Stimulated activated naive B cell treated with anti-CD40 and anti-IgM and Interleukin-4, amounts not matched to agents 10 μg/mL and 1 μg/mL and 100 μg/mL, for 72 hours (primary cell): ENCODE results near the gene DSG4.

Experiments used
- ATAC-seq, 2 donors: fragments of 150-1000 bp; cut with Tn5 transposase; replicated peaks; 2 replicates each; pipeline ENCODE4 v1.10.0; 2021; ENCODE audit warnings: moderate library complexity in 1 of 2
- DNase-seq: peaks from one replicate; pipeline ENCODE4 v3.0.0; 2021
- H3K27ac Mint-ChIP-seq: one replicate; pipeline ENCODE4 v1.8.0; 2022; ENCODE audit warnings: mild to moderate bottlenecking, mixed read lengths
- H3K27me3 Mint-ChIP-seq, 2 donors: one replicate each; pipeline ENCODE4 v1.8.0; 2022; ENCODE audit warnings: mixed read lengths in 2 of 2
- H3K36me3 Mint-ChIP-seq, 2 donors: one replicate each; pipeline ENCODE4 v1.8.0; 2022; ENCODE audit warnings: mixed read lengths in 2 of 2, mild to moderate bottlenecking in 1 of 2
- H3K4me1 Mint-ChIP-seq, 2 donors: one replicate each; pipeline ENCODE4 v1.8.0; 2022; ENCODE audit warnings: mixed read lengths in 2 of 2, mild to moderate bottlenecking in 1 of 2
- H3K4me3 Mint-ChIP-seq, 2 donors: one replicate each; pipeline ENCODE4 v1.8.0; 2022; ENCODE audit warnings: mild to moderate bottlenecking in 2 of 2, mixed read lengths in 2 of 2, moderate library complexity in 1 of 2
- H3K9me3 Mint-ChIP-seq, 2 donors: one replicate each; pipeline ENCODE4 v1.8.0; 2022; ENCODE audit warnings: mixed read lengths in 2 of 2, mild to moderate bottlenecking in 1 of 2

Gene DSG4

GRCh38 chr18:31424383-31424988 lies 47.9 kb downstream of the DSG4 start:
- Mint-ChIP-seq H3K9me3 (peaks cover 2 to 4% of the 10 kb centered on the region in 2 donors), H3K4me3 (no peak overlapping the region), H3K27me3 (peaks cover 5% of the 10 kb centered on the region in 2 donors), H3K36me3 (no peaks in the 10 kb centered on the region), H3K27ac (no peak overlapping the region), H3K4me1 (no peaks in the 10 kb centered on the region)
- ATAC-seq (peak in 1 of 2 donors; percentile 38), DNase-seq (no peak)

DNA sequence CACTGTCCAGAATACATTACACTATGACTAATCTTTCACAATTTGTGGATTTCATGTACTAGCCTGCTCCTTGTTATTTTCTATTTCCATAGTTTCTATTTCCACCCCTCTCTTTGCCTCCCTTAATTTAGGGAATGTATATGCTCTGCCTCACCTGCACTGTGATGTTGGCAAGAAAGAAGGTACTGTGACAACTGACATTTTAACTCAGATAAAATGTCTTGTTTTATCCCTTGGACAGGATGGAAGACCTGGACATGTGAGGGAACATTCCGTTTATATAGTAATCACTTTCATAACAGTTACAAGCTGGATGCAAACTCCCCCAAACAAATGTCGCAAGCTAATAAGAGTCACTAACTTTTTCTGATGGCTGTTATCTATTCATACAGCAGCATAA lies 49.4 kb downstream of the DSG4 start:
- Mint-ChIP-seq H3K27me3 (peaks cover 5% of the 10 kb centered on the region in 2 donors), H3K9me3 (peaks cover 2 to 4% of the 10 kb centered on the region in 2 donors), H3K4me1 (no peaks in the 10 kb centered on the region), H3K27ac (no peak overlapping the region), H3K4me3 (no peak overlapping the region), H3K36me3 (no peaks in the 10 kb centered on the region)
- DNase-seq (no peak), ATAC-seq (no peak)

DNA sequence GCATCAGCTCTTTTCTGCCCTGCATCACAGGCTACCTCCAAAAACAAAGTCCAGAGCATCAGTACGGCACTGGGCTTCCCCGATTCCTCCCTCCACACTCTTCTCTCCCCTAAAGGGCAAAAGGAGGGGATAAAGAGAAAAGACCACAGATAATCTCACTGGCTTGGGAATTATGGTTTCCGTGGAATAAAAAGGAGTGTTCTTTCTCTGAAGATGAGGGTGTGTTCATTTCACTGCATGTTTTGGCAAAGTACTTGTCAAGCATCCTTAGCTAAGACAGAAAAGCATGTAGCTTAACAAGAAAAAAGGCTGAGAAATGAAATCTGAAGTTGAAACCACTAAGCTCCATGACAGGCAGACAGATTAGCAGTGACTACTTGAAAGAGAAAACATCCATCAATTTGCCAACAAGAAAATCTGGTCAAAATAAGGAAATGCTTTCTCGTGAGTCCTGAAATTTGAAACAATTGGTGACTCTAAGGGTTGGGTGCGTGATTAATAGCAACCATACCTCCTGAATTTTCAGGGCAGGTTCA lies 50.4 kb downstream of the DSG4 start:
- H3K27ac Mint-ChIP-seq: no peak overlapping the region
- H3K4me1 Mint-ChIP-seq: no peaks in the 10 kb centered on the region
- no peaks in the 10 kb centered on the region for H3K36me3 Mint-ChIP-seq
- H3K9me3 Mint-ChIP-seq: peaks cover 2 to 4% of the 10 kb centered on the region in 2 donors
- no peak overlapping the region for H3K4me3 Mint-ChIP-seq
- DNase-seq (no peak), ATAC-seq (no peak)
- peaks cover 5% of the 10 kb centered on the region in 2 donors for H3K27me3 Mint-ChIP-seq

GRCh38 chr18:31428211-31428610 lies 51.6 kb downstream of the DSG4 start:
- H3K27ac Mint-ChIP-seq: no peak overlapping the region
- DNase-seq (no peak), ATAC-seq (no peak)
- H3K9me3 Mint-ChIP-seq: peaks cover 4% of the 10 kb centered on the region in 2 donors
- H3K4me3 Mint-ChIP-seq: no peak overlapping the region
- H3K36me3 Mint-ChIP-seq: no peaks in the 10 kb centered on the region
- peaks cover 5% of the 10 kb centered on the region in 2 donors for H3K27me3 Mint-ChIP-seq
- H3K4me1 Mint-ChIP-seq: no peaks in the 10 kb centered on the region

DNA sequence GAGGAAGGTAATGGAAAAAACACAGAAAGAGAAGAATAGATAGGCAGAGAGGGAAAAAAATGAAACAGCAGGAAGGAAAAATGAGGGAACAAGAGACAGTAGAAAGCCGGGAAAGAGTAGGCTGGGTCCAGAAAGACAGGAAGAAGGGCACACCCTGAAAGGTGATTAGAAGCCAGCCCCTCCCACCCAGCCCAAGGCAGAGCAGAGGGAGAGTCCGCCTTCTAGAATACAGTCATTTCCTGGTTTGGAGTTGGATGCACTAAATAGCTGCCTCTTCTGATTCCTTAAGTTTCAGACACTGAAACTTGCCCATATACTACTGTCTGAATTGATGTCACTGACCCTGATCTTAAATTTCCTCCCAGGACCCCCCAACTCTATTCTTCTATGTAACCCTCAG lies 53.0 kb downstream of the DSG4 start:
- Mint-ChIP-seq H3K27me3 (no peaks in the 10 kb centered on the region), H3K9me3 (peaks cover 0 to 5% of the 10 kb centered on the region in 2 donors), H3K27ac (no peak overlapping the region), H3K4me3 (no peak overlapping the region), H3K4me1 (no peaks in the 10 kb centered on the region), H3K36me3 (no peaks in the 10 kb centered on the region)
- DNase-seq (no peak), ATAC-seq (no peak)

GRCh38 chr18:31430072-31430471 lies 53.5 kb downstream of the DSG4 start:
- ATAC-seq (no peak), DNase-seq (no peak)
- Mint-ChIP-seq H3K9me3 (peaks cover 0 to 5% of the 10 kb centered on the region in 2 donors), H3K4me1 (no peaks in the 10 kb centered on the region), H3K27me3 (no peaks in the 10 kb centered on the region), H3K36me3 (no peaks in the 10 kb centered on the region), H3K27ac (no peak overlapping the region), H3K4me3 (no peak overlapping the region)

GRCh38 chr18:31430554-31430953 lies 54.0 kb downstream of the DSG4 start:
- no peak overlapping the region for H3K4me3 Mint-ChIP-seq
- no peak for ATAC-seq

GRCh38 chr18:31432316-31432715 lies 55.7 kb downstream of the DSG4 start:
- H3K4me1 Mint-ChIP-seq: no peaks in the 10 kb centered on the region
- H3K4me3 Mint-ChIP-seq: no peak overlapping the region
- H3K36me3 Mint-ChIP-seq: no peaks in the 10 kb centered on the region
- no peak overlapping the region for H3K27ac Mint-ChIP-seq
- no peaks in the 10 kb centered on the region for H3K27me3 Mint-ChIP-seq
- ATAC-seq: no peak
- H3K9me3 Mint-ChIP-seq: peaks cover 0 to 5% of the 10 kb centered on the region in 2 donors
- DNase-seq: no peak

More at GRCh38 chr18:31430554-31430953, 54.0 kb downstream of the DSG4 start:
- no peak overlapping the region for H3K27ac Mint-ChIP-seq
- H3K9me3 Mint-ChIP-seq: peaks cover 0 to 5% of the 10 kb centered on the region in 2 donors
- no peaks in the 10 kb centered on the region for H3K4me1 Mint-ChIP-seq
- H3K36me3 Mint-ChIP-seq: no peaks in the 10 kb centered on the region
- no peaks in the 10 kb centered on the region for H3K27me3 Mint-ChIP-seq
- DNase-seq: no peak

DNA sequence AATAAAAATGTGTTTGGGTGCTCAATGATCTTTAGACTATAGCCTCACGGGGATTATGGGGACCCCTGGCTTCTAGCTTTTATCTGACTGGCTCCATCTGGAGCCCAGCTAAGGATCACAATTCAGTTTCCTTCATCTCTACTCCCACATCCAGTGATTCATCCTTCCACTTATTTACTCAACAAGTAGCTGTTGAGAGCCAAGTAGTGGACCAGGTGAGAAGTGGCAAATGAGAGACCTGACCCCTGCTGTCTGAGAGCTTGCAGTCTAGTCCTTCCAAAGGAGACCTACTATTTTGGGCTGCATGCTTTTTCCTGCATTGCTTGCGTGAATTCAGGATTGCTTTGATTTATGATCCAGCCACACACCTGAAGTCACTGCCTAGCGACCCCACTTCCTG lies 60.2 kb downstream of the DSG4 start:
- H3K4me3 Mint-ChIP-seq: no peak overlapping the region
- no peaks in the 10 kb centered on the region for H3K27me3 Mint-ChIP-seq
- no peaks in the 10 kb centered on the region for H3K36me3 Mint-ChIP-seq
- ATAC-seq: no peak
- peaks cover 0 to 5% of the 10 kb centered on the region in 2 donors for H3K9me3 Mint-ChIP-seq
- DNase-seq: no peak
- no peaks in the 10 kb centered on the region for H3K4me1 Mint-ChIP-seq
- no peak overlapping the region for H3K27ac Mint-ChIP-seq

DNA sequence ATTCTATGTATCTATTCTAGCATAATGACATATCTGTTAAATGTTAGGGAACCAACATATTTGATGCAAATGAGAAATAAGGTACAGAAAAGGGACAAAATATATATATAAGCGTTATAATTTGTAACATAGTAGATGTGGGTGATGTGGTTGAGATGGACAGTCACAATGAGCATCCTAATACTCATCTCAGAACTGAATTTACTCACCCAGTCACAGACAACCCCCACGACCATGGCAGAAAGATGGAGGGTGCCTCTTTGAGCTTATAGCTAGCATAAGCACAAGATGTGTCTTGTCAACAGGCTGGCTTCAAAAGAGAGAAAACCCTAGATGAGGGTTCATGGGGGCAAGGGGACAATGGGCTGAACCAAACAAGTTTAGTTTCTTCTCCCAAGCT lies 61.8 kb downstream of the DSG4 start:
- H3K27ac Mint-ChIP-seq: no peak overlapping the region
- H3K9me3 Mint-ChIP-seq: peaks cover 0 to 3% of the 10 kb centered on the region in 2 donors
- ATAC-seq (no peak), DNase-seq (no peak)
- H3K27me3 Mint-ChIP-seq: no peaks in the 10 kb centered on the region
- H3K36me3 Mint-ChIP-seq: no peaks in the 10 kb centered on the region
- no peaks in the 10 kb centered on the region for H3K4me1 Mint-ChIP-seq
- no peak overlapping the region for H3K4me3 Mint-ChIP-seq

- no peaks in the 10 kb centered on the region for H3K27me3 Mint-ChIP-seq
- DNase-seq (no peak), ATAC-seq (no peak)
- H3K27ac Mint-ChIP-seq: no peak overlapping the region
- no peaks in the 10 kb centered on the region for H3K9me3 Mint-ChIP-seq
- no peaks in the 10 kb centered on the region for H3K4me1 Mint-ChIP-seq
- no peak overlapping the region for H3K4me3 Mint-ChIP-seq
- H3K36me3 Mint-ChIP-seq: no peaks in the 10 kb centered on the region
Measured at GRCh38 chr18:31439807-31440325, 63.3 kb downstream of the DSG4 start.

GRCh38 chr18:31440787-31441186 lies 64.2 kb downstream of the DSG4 start:
- no peak overlapping the region for H3K4me3 Mint-ChIP-seq
- H3K27ac Mint-ChIP-seq: no peak overlapping the region
- H3K4me1 Mint-ChIP-seq: no peaks in the 10 kb centered on the region
- DNase-seq: no peak
- no peaks in the 10 kb centered on the region for H3K27me3 Mint-ChIP-seq
- no peaks in the 10 kb centered on the region for H3K36me3 Mint-ChIP-seq
- ATAC-seq: no peak
- no peaks in the 10 kb centered on the region for H3K9me3 Mint-ChIP-seq

DNA sequence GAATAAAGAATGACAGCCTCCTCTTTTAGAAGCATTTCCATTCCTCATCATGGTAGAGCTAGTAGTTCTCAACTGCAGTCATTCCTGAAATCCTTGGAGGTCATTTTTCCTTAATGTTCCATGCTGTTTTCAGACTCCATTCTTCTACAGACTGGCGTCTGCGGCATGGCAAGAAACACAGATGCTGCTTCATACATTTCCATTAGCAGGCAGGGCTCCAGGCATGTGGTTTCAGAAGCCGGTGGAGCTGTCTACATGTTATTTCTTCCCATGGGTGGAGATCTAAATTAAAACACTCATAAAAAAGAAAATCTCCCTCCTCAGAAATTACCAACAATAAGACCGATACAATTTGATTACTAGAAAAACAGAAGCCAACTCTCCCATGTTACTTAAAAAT lies 64.9 kb downstream of the DSG4 start:
- Mint-ChIP-seq H3K27me3 (no peaks in the 10 kb centered on the region), H3K27ac (no peak overlapping the region), H3K9me3 (no peaks in the 10 kb centered on the region), H3K36me3 (no peaks in the 10 kb centered on the region), H3K4me1 (no peaks in the 10 kb centered on the region), H3K4me3 (no peak overlapping the region)
- DNase-seq (no peak), ATAC-seq (no peak)

DNA sequence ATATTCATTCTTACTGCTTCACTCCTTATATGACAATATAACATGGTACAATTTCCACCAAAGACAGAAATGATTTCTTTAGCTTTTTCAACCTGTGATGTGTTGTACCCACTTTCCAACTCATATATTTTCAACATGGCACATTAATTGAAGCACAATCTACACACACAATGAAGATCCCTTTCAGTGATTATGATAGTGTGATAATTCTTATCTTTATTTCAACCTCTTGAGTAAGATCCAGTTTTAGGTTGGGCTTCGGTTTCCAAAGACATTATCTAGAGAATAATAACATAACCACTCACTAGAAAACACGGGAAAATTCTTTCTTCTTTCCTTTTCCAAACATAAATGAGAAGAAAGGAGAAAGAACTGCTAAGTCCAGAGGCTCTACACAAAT lies 67.6 kb downstream of the DSG4 start:
- H3K27me3 Mint-ChIP-seq: no peaks in the 10 kb centered on the region

DNA sequence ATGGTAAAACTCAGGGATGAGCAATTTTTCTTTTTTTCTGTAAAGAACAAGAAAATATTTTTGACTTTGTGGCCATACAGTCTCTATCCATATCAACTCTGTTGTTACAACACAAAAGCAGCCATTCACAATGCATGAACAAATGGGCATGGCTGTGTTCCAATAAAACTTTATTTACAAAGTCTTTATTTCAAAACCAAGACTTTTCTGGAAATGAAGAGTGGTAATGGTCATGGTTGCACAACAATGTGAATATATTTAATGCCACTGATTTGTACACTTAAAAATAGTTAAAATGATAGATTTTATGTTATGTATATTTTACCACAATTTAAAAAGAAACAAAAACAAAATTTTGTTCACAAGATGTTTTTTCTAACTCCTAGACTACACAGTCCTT lies 69.3 kb downstream of the DSG4 start:
- no peaks in the 10 kb centered on the region for H3K27me3 Mint-ChIP-seq
- no peaks in the 10 kb centered on the region for H3K4me1 Mint-ChIP-seq
- no peak for ATAC-seq
- DNase-seq: no peak
- no peaks in the 10 kb centered on the region for H3K36me3 Mint-ChIP-seq
- no peak overlapping the region for H3K27ac Mint-ChIP-seq
- H3K4me3 Mint-ChIP-seq: no peak overlapping the region
- H3K9me3 Mint-ChIP-seq: no peaks in the 10 kb centered on the region

More for the DNA sequence above, 67.6 kb downstream of the DSG4 start:
- Mint-ChIP-seq H3K9me3 (no peaks in the 10 kb centered on the region), H3K36me3 (no peaks in the 10 kb centered on the region), H3K27ac (no peak overlapping the region), H3K4me3 (no peak overlapping the region), H3K4me1 (no peaks in the 10 kb centered on the region)
- ATAC-seq: no peak
- DNase-seq: no peak
